GM19043 (cell line): ENCODE measurements around the gene CALM3.
"Not testable (repeated sequence)": the region's sequence is repeated elsewhere in the genome, so short reads cannot be mapped to it uniquely, and the experiment has no call there.

Experiments used
- ATAC-seq: cut with Tn5 transposase; IDR thresholded peaks from one replicate; pipeline ENCODE4 v1.9.1; 2021; ENCODE audit warnings: low read depth; ENCODE audit not compliant: unreplicated experiment

CALM3 gene

DNA sequence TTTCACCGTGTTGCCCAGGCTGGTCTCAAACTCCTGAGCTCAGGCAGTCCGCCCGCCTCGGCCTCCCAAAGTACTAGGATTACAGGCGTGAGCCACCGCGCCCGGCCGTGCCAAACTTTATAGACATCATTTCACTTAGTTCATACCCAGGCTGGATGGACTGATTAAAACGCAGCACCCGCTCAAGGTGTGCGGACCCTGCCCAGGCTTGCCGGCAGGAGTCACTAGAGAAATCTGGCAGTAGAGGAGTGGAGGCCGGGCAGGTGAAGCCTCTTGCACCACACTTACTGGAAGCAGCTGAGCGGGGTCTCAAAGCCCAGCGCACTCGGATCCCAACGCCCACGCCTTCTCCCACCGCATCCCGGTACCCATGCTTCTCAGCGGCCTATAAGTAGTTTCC is 12.4 kb downstream of the CALM3 start:
- no peak for ATAC-seq

DNA sequence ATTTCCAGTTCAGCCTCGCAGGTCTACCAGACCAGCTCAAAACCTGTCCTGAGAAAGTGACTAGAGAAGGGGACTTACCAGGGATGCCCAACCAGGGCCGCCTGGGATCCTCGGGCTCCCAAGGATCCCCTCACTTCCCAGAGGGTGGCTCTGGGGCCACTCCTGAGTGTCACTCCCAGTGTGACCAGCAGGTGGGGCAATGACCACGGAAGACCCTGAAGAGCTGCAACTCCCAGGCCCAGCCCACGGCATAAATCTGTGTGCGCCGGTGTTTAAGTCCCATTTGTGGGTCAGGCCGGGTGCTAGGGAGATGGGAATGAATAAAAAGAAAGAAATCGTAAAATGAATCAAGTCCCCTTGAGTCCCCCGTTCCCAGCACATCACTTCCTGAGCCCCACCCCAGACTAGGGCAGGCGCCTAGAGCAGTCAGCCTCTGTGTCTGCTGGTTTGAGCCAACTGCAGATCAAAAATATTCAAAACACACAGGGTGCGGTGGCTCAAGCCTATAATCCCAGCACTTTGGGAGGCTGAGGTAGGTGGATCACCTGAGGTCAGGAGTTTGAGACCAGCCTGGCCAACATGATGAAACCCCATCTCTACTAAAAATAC is 13.1 kb downstream of the CALM3 start:
- ATAC-seq: no peak

DNA sequence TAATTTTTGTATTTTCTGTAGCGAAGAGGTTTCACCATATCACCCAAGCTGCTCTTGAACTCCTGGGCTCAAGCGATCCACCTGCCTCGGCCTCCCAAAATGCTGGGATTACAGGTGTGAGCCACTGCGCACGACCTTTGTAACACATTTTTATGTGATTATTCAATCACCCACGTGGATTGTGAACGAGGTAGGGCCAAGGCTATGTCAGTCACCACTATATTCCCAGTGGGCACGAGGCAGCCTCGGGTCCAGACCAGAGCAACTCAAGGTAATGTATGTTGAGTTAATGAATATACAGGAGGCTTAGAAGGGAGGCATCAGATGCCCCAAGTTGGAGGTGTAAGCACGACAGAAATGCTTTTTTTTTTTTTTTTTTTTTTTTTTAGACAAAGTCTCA is 14.8 kb downstream of the CALM3 start:
- ATAC-seq: no peak

DNA sequence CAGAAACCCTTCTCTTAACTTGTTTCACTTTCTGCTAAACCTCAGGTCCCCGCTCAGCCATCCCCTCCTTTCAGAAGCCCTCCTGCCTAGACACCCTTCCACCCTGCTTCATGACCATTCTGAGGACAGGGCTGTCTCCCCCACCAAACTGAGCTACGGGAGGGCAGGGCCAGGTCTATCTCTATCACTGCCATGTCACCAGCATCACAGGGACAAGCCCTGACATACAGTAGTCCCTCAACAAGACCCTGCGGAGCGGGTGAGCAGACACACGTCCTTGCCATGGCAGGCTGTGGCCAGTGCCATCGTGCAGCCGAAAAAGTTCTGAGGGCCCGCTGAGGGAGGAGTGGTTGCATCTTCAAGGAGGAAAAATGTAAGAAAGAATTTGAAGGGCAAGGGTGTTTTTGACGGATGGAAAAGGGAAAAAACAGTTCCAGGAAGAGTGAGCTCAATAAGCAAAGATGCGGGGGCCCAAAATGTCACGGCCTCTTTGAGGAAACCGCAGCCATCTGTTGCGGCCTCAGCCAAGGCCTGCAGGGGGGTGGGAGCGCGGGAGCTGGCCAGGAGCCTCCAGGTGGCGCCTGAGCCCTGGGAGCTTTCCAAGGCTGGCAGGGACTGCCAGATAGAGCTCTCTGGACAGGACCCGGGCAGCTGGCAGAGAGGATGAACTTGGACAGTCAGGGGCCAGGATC is 15.6 kb downstream of the CALM3 start:
- no peak for ATAC-seq

DNA sequence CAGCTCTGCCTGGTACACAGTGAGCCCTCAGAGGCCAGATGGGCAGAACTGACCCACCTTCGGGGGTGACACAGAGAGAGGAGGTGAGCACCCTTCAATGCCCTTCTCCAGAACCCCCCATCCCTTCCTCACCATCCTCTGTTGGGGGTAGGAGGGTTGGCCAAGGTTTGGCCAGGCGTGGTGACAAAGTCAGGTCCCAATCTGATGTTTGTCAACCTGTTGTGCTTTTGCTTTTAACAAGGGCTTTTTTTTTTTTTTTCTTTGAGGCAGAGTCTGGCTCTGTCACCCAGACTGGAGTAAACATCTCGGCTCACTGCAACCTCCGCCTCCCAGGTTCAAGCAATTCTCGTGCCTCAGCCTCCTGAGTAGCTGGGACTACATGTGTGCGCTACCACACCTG is 16.5 kb downstream of the CALM3 start:
- no peak for ATAC-seq

DNA sequence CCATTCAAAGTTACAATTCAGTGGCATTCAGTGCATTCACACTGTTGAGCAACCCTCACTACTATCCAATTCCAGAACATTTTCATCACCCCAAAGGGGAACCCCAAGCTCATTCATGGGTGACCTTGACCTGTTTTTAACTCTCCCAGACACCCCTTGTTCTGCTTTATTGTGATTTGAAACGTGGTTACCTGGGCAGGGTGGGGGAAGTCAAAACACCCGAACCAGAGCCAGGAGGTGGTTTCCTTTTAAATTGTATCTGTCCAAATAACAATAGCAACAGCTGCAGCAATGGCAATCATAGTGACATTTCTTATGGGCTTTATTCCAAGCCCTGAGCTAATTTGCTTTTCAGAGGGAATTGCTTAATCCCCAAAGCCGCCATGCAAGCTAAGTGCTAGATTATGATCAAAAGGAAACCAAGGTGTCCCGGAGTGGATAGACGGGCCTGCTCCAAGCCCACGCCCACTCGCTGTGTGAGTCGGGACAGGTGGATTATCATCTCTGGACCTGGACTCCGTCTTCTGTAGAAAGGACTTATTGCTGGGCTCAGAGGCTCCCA is 17.6 kb downstream of the CALM3 start:
- ATAC-seq: no peak

DNA sequence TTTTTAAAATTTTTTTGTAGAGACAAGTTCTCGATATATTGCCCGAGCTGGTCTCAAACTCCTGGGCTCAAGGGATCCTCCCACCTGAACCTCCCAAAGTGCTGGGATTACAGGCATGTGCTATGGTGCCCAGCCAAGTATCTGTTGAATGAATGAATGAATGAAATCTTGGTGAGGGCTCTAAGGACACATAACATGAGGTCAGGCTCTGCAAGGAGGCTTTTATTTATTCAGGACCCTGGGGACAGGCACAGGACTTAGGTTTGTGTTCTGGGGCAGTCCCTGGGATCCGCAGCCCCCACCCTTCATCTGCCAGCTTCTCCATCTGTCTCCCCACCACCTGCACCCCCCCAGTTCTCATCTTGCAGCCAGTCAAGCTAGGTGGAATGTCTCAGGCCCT is 19.1 kb downstream of the CALM3 start:
- no peak for ATAC-seq

DNA sequence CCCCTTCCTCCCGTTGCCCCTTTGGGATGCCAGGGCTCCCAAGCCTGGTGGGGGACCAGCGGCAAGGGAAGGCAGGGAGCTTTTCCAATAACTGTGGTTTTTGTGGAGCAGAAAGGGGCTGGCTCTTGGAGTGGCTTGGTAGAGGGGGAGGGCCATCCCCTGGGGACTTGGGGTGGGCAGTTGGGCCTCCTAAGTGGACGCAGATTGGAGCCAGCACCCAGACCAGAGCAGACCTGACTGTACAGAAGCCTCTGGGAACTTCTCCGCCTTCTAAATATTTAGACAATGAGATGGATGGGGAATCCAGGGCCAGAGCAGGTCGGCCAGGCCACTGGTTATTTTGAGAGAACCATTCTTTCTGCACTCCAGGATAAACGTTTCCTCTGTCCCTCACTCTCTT is 19.6 kb downstream of the CALM3 start:
- ATAC-seq: no peak

DNA sequence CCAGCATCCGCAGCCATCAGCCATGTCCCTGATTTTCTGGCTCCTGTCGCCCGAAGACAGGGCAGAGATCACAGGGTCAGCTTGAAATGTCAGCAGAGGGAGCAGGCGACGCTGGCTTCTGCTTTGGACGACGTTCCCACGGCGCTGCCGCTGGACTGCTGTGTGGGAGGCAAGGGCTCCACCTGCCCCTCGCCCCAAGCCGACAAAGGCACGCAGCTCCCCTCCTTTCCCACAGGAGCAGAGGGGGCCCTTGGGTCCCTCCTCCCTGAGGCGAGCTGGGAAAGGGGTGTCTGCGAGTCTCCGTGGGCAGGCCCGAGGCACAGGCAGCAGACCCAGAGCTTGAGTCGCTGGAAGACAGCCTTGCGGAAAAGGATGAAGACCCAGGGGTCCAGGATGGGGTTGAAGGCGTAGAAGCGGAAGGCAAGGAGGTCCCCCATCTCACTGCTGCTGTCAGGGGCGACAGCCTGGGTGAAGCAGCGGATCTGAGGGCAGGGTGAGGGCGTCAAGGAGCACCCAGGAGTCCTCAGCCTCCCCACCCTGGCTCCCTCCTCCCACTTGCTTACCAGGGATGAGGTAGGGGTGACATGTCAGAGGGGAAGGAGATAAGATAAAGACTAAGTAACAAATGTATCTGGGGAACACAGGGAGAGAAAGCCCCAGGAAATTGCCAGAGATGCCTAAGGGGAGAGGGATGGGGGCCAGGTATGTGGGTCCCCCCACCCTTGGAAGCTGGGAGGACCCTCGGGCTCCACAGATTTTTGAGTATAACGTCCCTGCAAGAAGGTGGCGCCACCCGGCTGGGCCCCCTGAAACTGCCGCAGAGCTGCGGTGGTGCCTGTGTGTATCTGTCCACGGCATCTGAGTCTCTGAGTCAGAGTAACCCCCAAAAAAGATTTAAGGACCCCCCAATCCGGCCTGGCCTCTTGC is 20.3 kb downstream of the CALM3 start:
- no peak for ATAC-seq

DNA sequence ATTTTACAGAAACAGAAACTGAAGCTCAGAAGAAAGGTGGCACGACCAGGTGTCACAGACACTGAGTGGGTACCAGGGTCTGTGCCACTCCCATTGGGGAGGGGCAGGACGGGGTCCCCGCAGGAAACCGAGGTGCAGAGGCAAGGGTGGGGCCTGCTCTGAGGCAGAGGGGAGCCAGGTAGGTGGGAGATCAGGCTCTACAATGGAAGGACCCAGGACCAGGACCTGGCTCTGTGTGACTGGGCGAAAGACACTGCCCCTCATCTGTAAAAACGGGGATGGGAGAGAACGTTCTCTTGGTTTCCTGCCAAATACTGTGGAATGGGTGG is 21.0 kb downstream of the CALM3 start:
- no peak for ATAC-seq

DNA sequence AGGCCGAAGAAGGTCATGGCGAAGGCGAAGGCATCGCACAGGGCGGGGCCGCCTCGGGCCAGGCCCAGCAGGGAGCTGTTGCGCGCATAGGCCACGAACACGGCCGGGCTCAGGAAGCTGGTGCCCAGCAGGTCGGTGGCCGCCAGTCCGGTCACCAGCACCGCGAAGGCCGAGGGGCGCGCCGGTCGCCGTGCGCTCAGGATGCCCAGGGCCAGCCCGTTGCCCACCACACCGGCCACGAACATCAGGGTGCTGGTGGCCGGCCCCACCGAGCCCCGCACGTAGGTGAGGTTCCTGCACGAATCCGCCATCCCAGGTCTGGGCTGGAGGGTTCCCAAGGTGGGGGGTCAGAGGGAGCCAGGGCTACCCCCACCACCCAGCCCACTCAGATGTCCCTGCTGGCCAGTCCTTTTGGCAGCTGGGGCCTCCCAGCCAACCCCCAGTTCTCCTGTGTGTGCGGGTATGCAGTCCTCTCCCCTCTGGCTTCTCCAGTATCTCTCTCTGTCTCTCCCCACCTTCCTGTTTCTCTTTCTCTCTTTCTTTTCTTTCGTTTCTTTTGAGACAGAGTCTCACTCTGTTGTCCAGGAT is 22.9 kb downstream of the CALM3 start:
- ATAC-seq: no peak

DNA sequence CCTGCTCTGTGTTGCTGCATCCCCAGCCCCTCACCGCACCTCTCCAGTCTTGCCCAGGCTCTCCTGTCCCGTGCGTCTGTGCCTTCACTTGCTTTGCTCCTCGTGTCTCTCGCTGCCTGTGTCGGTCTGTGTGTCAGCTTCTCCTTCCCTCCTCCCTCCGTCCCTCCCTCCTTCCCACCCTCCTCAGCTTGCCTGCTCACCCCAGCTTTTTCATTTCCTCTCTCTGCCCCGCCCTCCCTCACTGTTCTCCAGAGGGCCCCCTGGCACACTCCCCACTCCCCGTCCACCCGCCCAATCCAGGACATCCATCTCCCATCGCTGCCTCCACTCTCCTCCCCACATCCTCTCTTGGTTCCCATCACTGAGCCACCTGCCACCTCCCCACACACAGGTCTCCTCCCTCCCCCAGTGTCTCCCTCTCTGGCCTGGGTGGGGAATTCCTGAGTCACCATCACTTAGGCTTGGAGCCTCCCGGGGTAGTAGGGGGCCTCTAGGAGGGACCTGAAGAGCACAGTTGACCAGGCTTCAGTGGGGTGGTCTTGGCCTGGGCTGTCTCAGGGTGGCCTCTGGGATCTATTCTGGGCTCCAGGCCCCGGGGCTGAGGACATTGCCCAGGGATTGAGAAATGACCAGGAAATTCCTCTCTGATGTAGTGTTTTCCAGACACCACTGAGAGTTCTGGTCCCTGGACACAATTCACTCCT is 24.0 kb downstream of the CALM3 start, which contains the start of gene PTGIR:
Gene PTGIR, minus strand, starts transcription at position 132 of the 704 bp plus-strand sequence. CDS start 864 bp downstream, outside the sequence.
- ATAC-seq: no peak

DNA sequence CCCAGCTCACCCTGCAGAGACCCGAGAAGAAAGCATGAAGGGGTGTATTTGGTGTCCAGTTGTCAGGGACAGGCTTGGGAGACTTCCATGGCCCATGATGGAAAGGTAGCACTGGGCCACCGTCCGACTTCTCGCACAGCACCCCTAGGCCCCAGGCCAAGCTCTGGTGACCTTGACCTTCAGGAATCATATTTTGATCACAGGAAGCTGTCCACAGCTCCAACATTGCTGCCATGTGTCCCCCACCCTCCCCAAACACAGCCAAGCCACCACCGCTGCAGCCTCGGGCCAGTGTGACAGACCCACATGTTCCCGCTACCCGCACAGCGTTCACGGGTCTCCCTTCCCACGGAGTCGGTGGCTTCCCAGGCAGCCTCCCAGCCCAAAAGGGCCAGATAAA is 24.6 kb downstream of the CALM3 start:
- ATAC-seq: no peak

DNA sequence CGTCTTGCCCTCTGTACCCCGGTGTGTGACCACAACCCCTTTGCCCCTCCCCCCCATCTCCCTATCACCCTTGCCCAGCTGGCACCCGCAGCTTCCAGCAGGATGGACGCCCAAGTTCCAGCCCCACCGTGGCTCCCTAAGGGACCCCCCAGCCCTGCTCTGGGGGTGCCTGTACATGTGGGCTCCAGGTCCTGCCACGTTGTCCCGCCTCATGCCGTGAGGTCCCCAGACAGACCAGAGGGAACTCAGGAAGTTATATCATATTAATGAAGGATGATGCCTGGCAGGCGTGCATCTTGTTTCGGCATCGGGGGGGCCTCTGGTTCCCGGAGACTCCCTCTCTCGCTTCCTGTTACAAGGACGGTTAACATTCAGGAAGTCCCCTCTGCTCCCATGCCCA is 25.3 kb downstream of the CALM3 start:
- ATAC-seq: no peak

DNA sequence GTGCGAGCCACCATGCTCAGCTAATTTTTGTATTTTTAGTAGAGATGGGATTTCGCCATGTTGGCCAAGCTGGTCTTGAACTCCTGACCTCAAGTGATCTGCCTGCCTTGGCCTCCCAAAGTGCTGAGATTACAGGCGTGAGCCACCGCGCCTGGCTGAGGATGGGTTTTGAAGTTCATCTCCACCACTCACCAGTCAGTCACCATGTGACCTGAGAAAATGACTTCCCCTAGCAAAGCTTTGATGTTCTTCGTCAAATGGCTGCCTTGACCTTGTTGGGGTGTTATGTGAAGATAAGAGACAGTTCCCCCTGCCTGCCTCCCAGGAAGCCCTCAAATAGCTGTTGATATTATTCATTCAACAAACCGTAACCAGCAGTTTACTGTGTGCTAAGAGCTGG is 27.8 kb downstream of the CALM3 start:
- ATAC-seq: not testable (repeated sequence)

DNA sequence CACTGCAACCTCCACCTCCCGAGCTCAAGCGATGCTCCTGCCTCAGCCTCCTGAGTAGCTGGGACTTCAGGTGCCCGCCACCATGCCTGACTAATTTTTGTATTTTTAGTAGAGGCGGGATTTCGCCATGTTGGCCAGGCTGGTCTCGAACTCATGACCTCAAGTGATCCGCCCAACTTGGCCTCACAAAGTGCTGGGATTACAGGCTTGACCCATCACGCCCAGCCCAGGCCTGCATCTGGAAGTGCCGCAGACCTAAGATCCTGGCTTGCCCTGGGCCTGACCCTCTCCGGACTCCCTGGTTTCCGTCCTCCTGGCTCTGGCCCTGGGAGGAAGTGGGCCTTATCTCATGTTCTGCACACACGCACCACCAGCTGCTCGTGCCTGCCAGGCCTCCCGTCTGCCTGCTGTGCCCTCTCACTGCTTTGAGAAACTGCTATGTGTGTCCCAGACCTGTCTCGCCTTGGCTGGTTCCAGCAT is 28.5 kb downstream of the CALM3 start:
- ATAC-seq: no peak

DNA sequence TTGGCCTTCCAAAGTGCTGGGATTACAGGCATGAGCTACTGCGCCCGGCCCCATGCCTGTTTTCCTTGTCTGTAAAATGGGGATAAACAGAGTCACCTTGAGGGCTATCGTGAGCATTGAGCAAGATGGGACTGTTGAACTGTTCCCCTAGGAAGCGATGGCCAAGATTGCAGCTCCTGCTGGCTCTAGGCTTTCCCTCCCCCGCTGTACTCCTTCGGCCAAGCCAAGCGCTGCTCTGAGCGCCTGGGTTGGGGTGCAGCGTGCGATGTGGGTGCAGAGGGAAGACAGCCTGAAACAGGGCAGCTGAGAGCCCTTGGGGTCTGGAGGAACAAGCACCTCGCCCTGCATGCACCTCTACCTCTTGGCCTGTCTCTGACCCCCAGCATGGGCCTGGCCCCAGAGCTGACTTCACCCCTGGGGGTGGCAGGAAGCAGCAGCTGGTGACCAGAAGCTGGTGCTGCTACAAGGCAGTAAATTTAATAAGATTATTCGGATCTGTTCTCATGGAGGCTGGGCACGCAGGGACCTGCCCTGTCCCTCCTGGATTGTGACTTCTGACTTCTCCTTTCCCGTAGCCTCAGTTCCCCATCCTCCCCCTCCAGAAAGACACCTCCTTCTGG is 29.6 kb downstream of the CALM3 start:
- no peak for ATAC-seq

DNA sequence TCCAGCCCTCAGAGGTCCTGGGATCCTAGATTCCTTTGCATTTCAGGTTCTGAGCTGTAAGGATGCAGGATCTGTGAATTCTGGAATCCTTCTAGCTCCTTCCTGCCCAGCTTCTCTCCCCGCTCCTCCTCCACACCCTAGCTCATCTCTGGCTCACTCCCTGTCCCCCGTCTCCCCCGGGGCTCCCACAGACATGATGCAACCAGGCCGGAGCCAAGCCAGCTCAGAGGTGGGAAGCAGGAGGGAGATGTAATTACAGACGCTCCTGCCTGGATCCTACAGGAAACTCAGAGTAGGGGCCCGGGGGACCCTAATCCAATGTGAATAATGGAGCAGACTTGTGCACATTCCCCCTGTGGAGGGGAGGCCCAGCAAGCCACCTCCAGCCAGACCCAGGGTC is 30.4 kb downstream of the CALM3 start:
- no peak for ATAC-seq

DNA sequence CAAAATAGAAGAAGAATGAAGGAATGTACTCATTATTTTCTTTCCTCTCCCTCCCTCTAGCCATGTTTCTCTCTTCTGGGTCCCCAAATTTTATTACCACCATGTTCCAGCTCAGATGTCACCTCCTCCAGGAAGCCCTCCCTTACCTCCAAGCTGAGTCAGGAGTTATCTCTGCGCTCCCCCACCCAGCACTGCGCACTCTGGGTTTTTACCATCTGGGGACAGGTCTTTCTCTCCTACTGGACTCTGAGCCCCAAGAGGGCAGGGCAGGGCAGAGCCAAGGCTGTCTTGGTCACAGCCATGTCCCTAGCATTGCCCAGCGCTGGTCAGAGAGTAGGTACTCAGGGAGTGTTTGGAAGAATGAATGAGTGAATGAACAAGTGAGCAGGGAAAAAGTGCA is 32.0 kb downstream of the CALM3 start:
- no peak for ATAC-seq
